HG02970 (cell line): ENCODE measurements around the gene CCND2.

ENCODE experiments used
- ATAC-seq: cut with Tn5 transposase; IDR thresholded peaks from one replicate; pipeline ENCODE4 v1.9.1; 2021; ENCODE audit warnings: mild to moderate bottlenecking, moderate library complexity, moderate number of reproducible peaks; ENCODE audit not compliant: unreplicated experiment, low FRiP score

The CCND2 gene

GRCh38 chr12:4275870-4276301 is 2.3 kb downstream of the CCND2 start:
- ATAC-seq: no peak

- ATAC-seq: no peak
These were observed 3.1 kb downstream of the CCND2 start for GRCh38 chr12:4276524-4277204.

- no peak for ATAC-seq
These were observed 3.6 kb downstream of the CCND2 start for GRCh38 chr12:4277205-4277543.

DNA sequence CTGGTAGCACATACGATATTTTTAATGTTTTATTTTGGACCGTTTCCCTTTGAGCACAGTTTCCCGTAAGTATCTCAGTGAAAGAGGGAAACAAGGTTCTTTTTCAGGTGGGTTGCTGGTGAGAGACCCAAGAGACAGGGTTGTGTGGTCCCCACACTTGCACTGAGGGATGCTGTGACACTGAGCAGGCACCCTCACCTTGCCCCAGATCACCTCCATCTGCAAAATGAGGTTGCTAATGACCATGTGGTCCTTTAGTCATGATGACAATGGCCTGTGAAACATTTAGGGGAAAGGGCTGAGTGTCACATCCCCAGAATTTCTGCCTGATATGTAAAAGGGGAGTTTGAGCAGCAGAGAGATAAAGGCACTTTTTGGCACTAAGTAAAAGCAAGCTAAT is 4.3 kb downstream of the CCND2 start:
- no peak for ATAC-seq

GRCh38 chr12:4278329-4279197 is 5.0 kb downstream of the CCND2 start:
- ATAC-seq: no peak

GRCh38 chr12:4279198-4279690 is 5.7 kb downstream of the CCND2 start:
- ATAC-seq: no peak

- ATAC-seq: no peak
These were observed 7.0 kb downstream of the CCND2 start for GRCh38 chr12:4280351-4281163.

- no peak for ATAC-seq
These were observed 7.7 kb downstream of the CCND2 start for GRCh38 chr12:4281173-4281654.

GRCh38 chr12:4282103-4282891 is 8.7 kb downstream of the CCND2 start:
- ATAC-seq: no peak

DNA sequence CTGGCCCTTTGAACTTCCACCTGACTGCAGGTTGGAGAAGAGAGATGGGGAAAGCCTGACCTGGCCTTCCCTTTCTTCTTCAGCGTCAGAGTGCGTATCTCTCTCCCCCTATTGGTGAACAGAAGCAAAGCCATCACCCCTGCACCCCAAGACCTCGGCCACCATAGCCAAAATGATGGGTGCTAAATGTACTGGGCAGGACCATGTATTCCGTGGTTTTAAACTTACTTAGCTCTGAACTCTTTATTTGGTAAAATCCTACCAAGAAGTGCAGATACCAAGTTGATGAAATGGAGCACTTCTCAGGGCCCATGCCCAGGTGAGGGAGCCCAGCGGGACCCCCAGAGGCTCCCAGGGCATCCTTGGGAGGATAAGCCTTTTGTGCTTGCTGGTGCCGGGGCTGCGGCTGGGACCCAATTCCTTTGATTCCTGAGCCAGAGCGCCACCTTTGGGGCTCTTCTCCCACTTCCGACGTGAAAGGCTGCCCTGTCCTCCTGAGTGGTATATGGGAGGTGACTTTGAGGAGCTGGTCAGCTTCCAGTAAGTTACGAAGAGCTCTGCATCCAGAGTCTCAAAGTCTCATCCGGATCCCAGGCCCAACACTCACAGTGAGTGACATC is 9.4 kb downstream of the CCND2 start:
- ATAC-seq: no peak

- no peak for ATAC-seq
These were observed 10.1 kb downstream of the CCND2 start for GRCh38 chr12:4283512-4284255.

DNA sequence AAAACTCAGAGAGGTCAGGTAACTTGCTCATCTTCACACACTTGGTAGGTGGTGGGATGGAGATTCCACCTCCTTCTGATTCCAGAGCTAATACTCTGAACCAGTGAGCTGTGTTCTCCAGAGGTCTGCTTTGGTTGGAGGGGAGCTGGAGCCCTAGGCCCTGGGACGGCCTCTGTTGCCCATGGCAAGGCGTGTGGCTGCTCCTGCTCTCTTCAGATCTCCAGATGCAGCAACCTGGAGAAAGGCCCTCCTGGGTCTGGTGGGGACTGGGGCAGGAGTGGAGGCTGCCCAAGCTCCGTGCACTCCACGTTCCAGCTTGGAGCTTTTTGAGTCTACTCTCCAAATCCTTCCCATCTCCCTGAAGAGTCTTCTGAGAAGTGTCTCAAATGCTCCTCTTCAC is 10.7 kb downstream of the CCND2 start:
- ATAC-seq: no peak

DNA sequence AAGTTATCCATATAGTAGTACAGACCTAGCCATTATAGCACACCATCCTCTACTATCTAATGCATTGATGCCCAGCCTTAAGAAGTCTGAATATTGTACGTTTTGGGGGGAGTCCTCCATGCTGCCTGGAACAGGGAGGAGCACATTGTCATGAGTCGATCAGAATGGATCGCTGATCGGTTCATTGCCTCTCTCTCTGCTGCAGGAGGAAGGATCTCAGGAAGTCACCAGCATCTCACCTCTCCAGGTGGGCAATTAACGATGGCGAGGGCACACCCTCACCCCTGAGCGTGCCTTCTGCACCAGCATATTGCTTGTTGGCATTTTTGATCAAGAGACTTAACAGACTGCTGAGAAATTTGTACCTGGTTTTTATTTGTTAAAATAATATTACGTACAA is 11.5 kb downstream of the CCND2 start:
- no peak for ATAC-seq

- ATAC-seq: no peak
These were observed 12.7 kb downstream of the CCND2 start for GRCh38 chr12:4286228-4286627.

DNA sequence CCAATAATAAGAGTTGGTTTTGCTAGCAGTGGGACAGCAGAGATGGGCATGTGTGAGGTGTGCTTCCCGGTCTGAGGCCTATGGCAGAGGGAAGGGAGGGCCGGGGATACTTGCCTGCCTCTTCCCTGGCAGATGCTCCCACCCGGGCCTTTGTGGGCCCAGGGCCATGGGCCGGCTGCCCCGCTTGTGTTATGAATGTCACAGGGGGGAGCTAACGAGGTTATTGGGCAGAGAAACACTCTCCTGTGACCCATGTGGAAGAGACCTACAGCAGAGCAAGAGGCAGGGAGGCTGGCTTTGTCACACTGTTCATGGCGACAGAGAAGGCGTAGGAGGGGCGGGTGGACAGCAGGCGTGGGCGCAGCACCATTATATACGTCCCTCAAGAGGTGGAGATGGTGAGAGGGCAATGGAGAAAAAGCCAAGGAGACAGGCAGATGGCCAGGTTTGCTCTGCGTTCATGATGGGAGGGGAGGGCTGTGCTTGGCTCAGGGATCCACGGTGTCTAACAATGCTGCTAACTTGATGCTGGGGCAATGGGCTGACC is 13.3 kb downstream of the CCND2 start:
- ATAC-seq: no peak

- no peak for ATAC-seq
These were observed 14.0 kb downstream of the CCND2 start for GRCh38 chr12:4287325-4288211.

DNA sequence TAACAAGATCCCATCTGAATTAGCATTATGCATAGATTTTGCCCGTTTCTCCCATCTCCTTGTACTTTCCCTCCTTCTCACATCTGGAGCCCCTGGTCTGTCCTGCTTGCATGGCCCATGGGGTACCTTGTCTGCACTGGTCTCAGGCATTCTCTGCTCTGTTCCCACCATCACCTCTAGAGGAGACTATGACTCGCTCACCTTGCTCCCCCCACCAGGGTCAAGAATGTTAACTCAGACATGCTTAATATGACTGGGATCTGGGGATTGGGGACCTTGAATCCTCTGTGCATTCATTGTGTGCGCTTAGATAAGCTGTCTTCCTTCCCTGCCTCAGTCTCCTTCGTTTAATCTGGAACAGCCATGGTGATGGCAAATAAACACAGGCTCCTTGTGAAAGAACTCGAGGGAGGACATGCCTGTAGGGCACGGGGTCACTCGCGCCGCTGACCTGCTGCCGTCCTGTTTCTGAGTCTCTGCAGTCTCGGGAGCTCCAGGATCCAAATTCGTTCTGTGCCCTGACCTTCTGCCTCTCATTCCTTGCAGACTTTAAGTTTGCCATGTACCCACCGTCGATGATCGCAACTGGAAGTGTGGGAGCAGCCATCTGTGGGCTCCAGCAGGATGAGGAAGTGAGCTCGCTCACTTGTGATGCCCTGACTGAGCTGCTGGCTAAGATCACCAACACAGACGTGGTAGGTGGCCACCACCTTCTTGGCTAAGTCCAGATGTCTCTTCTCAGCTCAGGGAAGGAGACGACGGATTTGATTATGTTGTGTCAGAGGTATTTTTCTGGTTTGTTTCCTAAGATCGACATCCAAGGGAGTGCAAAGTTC is 15.0 kb downstream of the CCND2 start:
- no peak for ATAC-seq
